ENCODE measurements around the gene AP2A1. TPM values are rescaled to one million over a fixed set of nuclear protein-coding genes. Genes with fewer than 3 reads are reported as not detected.
A peak's percentile ranks its signal among the peaks of the same experiment; 100 is the strongest.

Gene AP2A1
- total and polyA plus RNA-seq, 2 of the 13 experiments (the other 11 are each of a cell fraction or from before 2014, with no cell fraction given): 22.7 to 39.7 TPM

DNA sequence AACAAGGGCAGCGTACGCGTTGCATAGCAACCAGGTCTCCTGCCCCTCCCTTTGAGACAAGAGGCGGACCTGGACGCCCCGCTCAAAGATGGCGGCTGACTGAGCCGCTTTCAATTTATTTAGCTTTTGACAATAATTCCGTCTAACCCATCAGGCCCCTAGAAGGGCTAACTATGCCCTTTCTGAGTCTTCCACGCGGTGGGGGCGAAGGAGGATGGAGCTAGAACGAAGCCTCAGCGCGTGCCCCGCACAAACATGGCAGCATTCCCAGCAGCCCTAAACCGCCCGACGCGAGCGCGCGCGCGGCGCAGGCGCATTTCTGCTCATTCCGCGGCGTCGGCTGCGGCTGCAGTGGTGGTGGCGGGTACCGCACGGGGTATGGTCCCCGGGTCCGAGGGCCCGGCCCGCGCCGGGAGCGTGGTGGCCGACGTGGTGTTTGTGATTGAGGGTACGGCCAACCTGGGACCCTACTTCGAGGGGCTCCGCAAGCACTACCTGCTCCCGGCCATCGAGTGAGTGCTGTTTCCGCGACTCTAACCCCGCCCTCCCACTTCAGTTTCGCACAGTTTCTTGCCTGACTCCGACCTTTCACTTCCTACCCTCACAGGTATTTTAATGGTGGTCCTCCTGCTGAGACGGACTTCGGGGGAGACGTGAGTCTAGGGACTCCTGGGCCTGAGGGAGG is 51.3 kb downstream of the AP2A1 start, which contains the start of gene MED25 (continued):
- TF ChIP-seq, protein P1, sequence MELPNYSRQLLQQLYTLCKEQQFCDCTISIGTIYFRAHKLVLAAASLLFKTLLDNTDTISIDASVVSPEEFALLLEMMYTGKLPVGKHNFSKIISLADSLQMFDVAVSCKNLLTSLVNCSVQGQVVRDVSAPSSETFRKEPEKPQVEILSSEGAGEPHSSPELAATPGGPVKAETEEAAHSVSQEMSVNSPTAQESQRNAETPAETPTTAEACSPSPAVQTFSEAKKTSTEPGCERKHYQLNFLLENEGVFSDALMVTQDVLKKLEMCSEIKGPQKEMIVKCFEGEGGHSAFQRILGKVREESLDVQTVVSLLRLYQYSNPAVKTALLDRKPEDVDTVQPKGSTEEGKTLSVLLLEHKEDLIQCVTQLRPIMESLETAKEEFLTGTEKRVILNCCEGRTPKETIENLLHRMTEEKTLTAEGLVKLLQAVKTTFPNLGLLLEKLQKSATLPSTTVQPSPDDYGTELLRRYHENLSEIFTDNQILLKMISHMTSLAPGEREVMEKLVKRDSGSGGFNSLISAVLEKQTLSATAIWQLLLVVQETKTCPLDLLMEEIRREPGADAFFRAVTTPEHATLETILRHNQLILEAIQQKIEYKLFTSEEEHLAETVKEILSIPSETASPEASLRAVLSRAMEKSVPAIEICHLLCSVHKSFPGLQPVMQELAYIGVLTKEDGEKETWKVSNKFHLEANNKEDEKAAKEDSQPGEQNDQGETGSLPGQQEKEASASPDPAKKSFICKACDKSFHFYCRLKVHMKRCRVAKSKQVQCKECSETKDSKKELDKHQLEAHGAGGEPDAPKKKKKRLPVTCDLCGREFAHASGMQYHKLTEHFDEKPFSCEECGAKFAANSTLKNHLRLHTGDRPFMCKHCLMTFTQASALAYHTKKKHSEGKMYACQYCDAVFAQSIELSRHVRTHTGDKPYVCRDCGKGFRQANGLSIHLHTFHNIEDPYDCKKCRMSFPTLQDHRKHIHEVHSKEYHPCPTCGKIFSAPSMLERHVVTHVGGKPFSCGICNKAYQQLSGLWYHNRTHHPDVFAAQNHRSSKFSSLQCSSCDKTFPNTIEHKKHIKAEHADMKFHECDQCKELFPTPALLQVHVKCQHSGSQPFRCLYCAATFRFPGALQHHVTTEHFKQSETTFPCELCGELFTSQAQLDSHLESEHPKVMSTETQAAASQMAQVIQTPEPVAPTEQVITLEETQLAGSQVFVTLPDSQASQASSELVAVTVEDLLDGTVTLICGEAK (IDR thresholded peaks at IDR 0.05): no peak
- TF ChIP-seq, protein P1 (CRISPR knock-in tag; IDR thresholded peaks at IDR 0.05): peak; percentile 2; the same call in 1 of the 2 replicates
- TF ChIP-seq ZNF3 (CRISPR knock-in tag; IDR thresholded peaks at IDR 0.05): no peak
- peak; percentile 84 for TF ChIP-seq ZNF687 (CRISPR knock-in tag; IDR thresholded peaks at IDR 0.05)
- TF ChIP-seq TARDBP (CRISPR knock-in tag; IDR thresholded peaks at IDR 0.05): 0 out of 2 replicates have a peak, but pooled peaks have one; percentile 17
- TF ChIP-seq CAMTA2 (CRISPR knock-in tag; IDR thresholded peaks at IDR 0.05; ENCODE audit: borderline replicate concordance): no peak
- peak; percentile 31; the same call in 1 of the 2 replicates for TF ChIP-seq MEF2D (CRISPR knock-in tag; IDR thresholded peaks at IDR 0.05)
- TF ChIP-seq SMAD1 (CRISPR knock-in tag; IDR thresholded peaks at IDR 0.05; ENCODE audit: borderline replicate concordance, low read depth): no peak
- TF ChIP-seq HOXA5 (CRISPR knock-in tag; IDR thresholded peaks at IDR 0.05): 0 out of 2 replicates have a peak, but pooled peaks have one; percentile 55
- TF ChIP-seq TBX2 (CRISPR knock-in tag; IDR thresholded peaks at IDR 0.05; ENCODE audit: borderline replicate concordance): peak; percentile 25; the same call in 1 of the 2 replicates
- 0 out of 2 replicates have a peak, but pooled peaks have one; percentile 3 for TF ChIP-seq SRY (CRISPR knock-in tag; IDR thresholded peaks at IDR 0.05)
- TF ChIP-seq FOXK2 (IDR thresholded peaks at IDR 0.05): no peak
- TF ChIP-seq, protein P2, sequence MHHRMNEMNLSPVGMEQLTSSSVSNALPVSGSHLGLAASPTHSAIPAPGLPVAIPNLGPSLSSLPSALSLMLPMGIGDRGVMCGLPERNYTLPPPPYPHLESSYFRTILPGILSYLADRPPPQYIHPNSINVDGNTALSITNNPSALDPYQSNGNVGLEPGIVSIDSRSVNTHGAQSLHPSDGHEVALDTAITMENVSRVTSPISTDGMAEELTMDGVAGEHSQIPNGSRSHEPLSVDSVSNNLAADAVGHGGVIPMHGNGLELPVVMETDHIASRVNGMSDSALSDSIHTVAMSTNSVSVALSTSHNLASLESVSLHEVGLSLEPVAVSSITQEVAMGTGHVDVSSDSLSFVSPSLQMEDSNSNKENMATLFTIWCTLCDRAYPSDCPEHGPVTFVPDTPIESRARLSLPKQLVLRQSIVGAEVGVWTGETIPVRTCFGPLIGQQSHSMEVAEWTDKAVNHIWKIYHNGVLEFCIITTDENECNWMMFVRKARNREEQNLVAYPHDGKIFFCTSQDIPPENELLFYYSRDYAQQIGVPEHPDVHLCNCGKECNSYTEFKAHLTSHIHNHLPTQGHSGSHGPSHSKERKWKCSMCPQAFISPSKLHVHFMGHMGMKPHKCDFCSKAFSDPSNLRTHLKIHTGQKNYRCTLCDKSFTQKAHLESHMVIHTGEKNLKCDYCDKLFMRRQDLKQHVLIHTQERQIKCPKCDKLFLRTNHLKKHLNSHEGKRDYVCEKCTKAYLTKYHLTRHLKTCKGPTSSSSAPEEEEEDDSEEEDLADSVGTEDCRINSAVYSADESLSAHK (CRISPR knock-in tag; IDR thresholded peaks at IDR 0.05; ENCODE audit: borderline replicate concordance): no peak
- TF ChIP-seq HIVEP1 (CRISPR knock-in tag; IDR thresholded peaks at IDR 0.05): no peak
